A549 (cell line): ENCODE data around the gene HTT-AS. TPM values are rescaled to one million over a fixed set of nuclear protein-coding genes. Genes with fewer than 3 reads are reported as not detected.

Experiments
- ATAC-seq, 2 experiments: fragments of 200-7000 bp in 1 of 2; fragments of >200 bp in 1 of 2; cut with Nextera tagmentation in 1 of 2; cut with Tn5 transposase in 1 of 2; 3 replicates each; pipeline versions ENCODE4 v1.8.0 to v1.9.1; 2018 to 2020; ENCODE audit warnings: mild to moderate bottlenecking in 1 of 2, moderate library complexity in 1 of 2
- CTCF ChIA-PET: fragments of 300-600 bp; sonication (Branson Sonifier 250); formaldehyde crosslinking; extraction: SDS; loops from one replicate; lab custom pipeline; 2021; ENCODE audit warnings: antibody characterized with exemption, inconsistent platforms; lab: Yijun Ruan, JAX
- POLR2A ChIA-PET: fragments of 350-600 bp; formaldehyde crosslinking; extraction: SDS; loops from one replicate; lab custom pipeline; 2021; ENCODE audit warnings: antibody characterized with exemption, inconsistent platforms; lab: Yijun Ruan, JAX
- DNase-seq, 2 experiments: peaks; one replicate each; pipeline versions ENCODE4 v3.0.0 to v3.0.0-alpha.2; 2011 to 2016; ENCODE audit warnings: low read depth in 1 of 2, low spot score in 1 of 2
- FAIRE-seq: peaks from 2 replicates; lab custom pipeline; 2011; peaks lifted over from hg19 to GRCh38; lab: Jason Lieb, UNC
- H3K27ac ChIP-seq, 2 experiments: fragments of >200 bp; sonication (Bioruptor Twin); formaldehyde crosslinking; 3 replicates each; pipeline ENCODE4 v1.5.1; 2016 to 2017
- H3K4me1 ChIP-seq: fragments of >200 bp; sonication (Bioruptor Twin); formaldehyde crosslinking; 3 replicates; pipeline ENCODE4 v1.6.1; 2016
- H3K4me2 ChIP-seq: fragments of >200 bp; sonication (Bioruptor Twin); formaldehyde crosslinking; 3 replicates; pipeline ENCODE4 v1.6.1; 2016
- H3K4me3 ChIP-seq: fragments of >200 bp; sonication (Bioruptor Twin); formaldehyde crosslinking; 3 replicates; pipeline ENCODE4 v1.5.1; 2016
- H3K9me3 ChIP-seq: fragments of >200 bp; sonication (Bioruptor Twin); formaldehyde crosslinking; 3 replicates; pipeline ENCODE4 v1.6.1; 2016
- BCL3 ChIP-seq: fragments of >200 bp; sonication (Bioruptor Twin); formaldehyde crosslinking; IDR thresholded peaks from 3 replicates; pipeline ENCODE4 v1.6.1; 2016
- CBX2 ChIP-seq: fragments of 200-600 bp; sonication (generic); IDR thresholded peaks from 2 replicates; pipeline ENCODE4 v1.6.1; 2016; ENCODE audit warnings: low read depth, mild to moderate bottlenecking, borderline replicate concordance
- CBX8 ChIP-seq: fragments of 200-600 bp; sonication (generic); IDR thresholded peaks from 2 replicates; pipeline ENCODE4 v1.6.1; 2016
- CHD2 ChIP-seq: fragments of 150-350 bp; IDR thresholded peaks from 2 replicates; pipeline ENCODE4 v1.6.1; 2014; ENCODE audit warnings: low read length; ENCODE audit not compliant: partially characterized antibody
- EHMT2 ChIP-seq: fragments of 200-600 bp; sonication (generic); IDR thresholded peaks from 2 replicates; pipeline ENCODE4 v1.6.1; 2016; ENCODE audit warnings: antibody characterized with exemption, low read depth, mild to moderate bottlenecking, moderate library complexity
- ELK1 ChIP-seq: fragments of 150-350 bp; IDR thresholded peaks from 2 replicates; pipeline ENCODE4 v1.6.1; 2014; ENCODE audit warnings: low read depth, mild to moderate bottlenecking, low read length
- EP300 ChIP-seq, 2 experiments: fragments of >200 bp; sonication (Bioruptor Twin); formaldehyde crosslinking; IDR thresholded peaks; 2 replicates in 1 of 2; 3 replicates in 1 of 2; pipeline ENCODE4 v1.6.1; 2016 to 2017
- FOSB ChIP-seq: fragments of 250-450 bp; sonication (Bioruptor Pico); IDR thresholded peaks from 2 replicates; pipeline ENCODE4 v1.5.0; 2020; ENCODE audit warnings: mild to moderate bottlenecking, moderate library complexity
- HOXA7 ChIP-seq: fragments of 250-450 bp; sonication (Bioruptor Pico); IDR thresholded peaks from 2 replicates; pipeline ENCODE4 v1.5.0; 2020; ENCODE audit warnings: mild to moderate bottlenecking, moderate library complexity
- JUN ChIP-seq, 2 experiments: fragments of >200 bp; sonication (Bioruptor Twin); formaldehyde crosslinking; IDR thresholded peaks; 2 replicates in 1 of 2; 3 replicates in 1 of 2; pipeline ENCODE4 v1.6.1; 2016 to 2017
- MAFK ChIP-seq: fragments of 450-650 bp; IDR thresholded peaks from 2 replicates; pipeline ENCODE4 v1.6.1; 2014; ENCODE audit not compliant: partially characterized antibody
- MYC ChIP-seq: IDR thresholded peaks from 2 replicates; pipeline ENCODE4 v1.6.1; 2012; ENCODE audit warnings: mild to moderate bottlenecking, inconsistent platforms, low read length, improper control_type of control experiment, borderline replicate concordance
- NFE2L2 ChIP-seq: fragments of 150-350 bp; conservative IDR thresholded peaks from 2 replicates; pipeline ENCODE4 v1.6.1; 2014; ENCODE audit warnings: low read length
- PBX3 ChIP-seq: IDR thresholded peaks from 2 replicates; pipeline ENCODE4 v1.6.1; 2012
- REST ChIP-seq: fragments of 200-600 bp; sonication (generic); IDR thresholded peaks from 2 replicates; pipeline ENCODE4 v1.6.1; 2016; ENCODE audit warnings: antibody characterized with exemption, mild to moderate bottlenecking, moderate library complexity
- USF2 ChIP-seq: fragments of 450-650 bp; IDR thresholded peaks from 2 replicates; pipeline ENCODE4 v1.6.1; 2014; ENCODE audit warnings: antibody characterized with exemption
- ZNF302 ChIP-seq: fragments of 250-450 bp; sonication (Bioruptor Pico); IDR thresholded peaks from 2 replicates; pipeline ENCODE4 v1.9.0; 2021; ENCODE audit warnings: inconsistent platforms, mild to moderate bottlenecking, moderate library complexity
- ZSCAN20 ChIP-seq: fragments of 250-450 bp; sonication (Bioruptor Pico); IDR thresholded peaks from 2 replicates; pipeline ENCODE4 v1.8.0; 2022; ENCODE audit warnings: mild to moderate bottlenecking, moderate library complexity
- WGBS: methylation state at CpG from one replicate; pipeline ENCODE4 v1.1.6; 2017; ENCODE audit errors: missing lambda C conversion rate; 5-methylcytosine and 5-hydroxymethylcytosine counted together
- polyA plus RNA-seq, 4 experiments: library from polyadenylated mRNA; depleted of rRNA in 3 of 4; stranded (reverse); fragments of >200 nt; fragmentation: RNase III in 1 of 4; extraction: RNeasy Plus Mini Kit Qiagen cat#74134 plus additional on column Dnase treatment in 1 of 4; gene quantifications; 2 replicates in 3 of 4; 3 replicates in 1 of 4; pipeline ENCODE4 v1.2.3, GENCODE V29; 2011 to 2017
- TF ChIP-seq, protein P1 (sequence below): IDR thresholded peaks from 2 replicates; pipeline ENCODE4 v1.6.1; 2012
- TF ChIP-seq, protein P2 (sequence below): IDR thresholded peaks from 2 replicates; pipeline ENCODE4 v1.6.1; 2012; ENCODE audit warnings: low read depth, borderline replicate concordance

The HTT-AS gene
- polyA plus RNA-seq, 2 of the 4 experiments (the other 2 are of a cell fraction): not detected

DNA sequence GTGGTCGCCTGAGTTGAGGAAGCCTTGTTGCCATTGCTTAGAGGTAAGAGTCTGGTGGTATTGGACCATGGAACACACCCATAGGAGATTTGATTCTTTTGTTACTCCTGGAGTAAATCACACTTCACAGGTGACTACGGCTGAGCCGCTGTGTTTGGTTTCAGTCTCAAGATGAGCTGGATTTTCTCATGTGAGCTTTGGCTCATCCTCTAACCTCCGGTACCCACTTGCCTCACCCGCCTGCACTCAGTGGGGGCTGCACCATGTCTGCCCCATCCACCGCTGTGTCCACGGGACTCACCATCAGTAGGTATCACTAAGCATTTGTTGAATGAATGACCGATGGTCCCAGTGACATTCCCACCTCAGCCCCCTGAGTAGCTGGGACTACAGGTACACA lies 52.7 kb downstream of the HTT-AS start:
- FAIRE-seq (no peak), DNase-seq (no peak), ATAC-seq (no peak)
- 75% methylated on average over 6 of the region's 8 CpGs for WGBS
- no peak for TF ChIP-seq FOSB
- Histone ChIP-seq H3K27ac (no peak overlapping the region), H3K4me1 (no peaks in the 10 kb centered on the region), H3K4me3 (no peak overlapping the region), H3K9me3 (no peaks in the 10 kb centered on the region), H3K4me2 (no peak overlapping the region)
- ChIA-PET POLR2A (no interaction called here), CTCF (interaction anchor here (3.3 kb wide), 1 partner anchor 43 kb away, joined by 10 read pairs; no protein-coding TSS in a partner anchor)

DNA sequence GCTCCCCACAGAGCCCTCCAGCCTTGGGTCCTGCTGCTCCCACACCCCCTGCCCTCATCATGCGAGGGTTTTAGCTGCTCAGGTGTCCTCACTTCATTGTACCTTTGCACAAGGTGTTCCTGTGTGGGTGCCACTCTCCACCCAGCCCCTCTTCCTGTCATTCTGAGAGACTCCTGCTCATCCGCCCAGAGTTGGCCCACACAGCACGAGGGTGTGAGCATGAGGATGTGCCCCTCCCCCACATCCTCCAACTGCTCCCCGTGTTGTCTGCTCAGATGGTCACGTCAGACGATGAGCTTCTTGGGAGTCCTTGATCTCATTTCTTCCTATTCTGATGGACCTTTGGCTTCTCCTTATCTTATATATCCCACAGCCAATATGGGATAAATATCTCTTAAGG lies 53.2 kb downstream of the HTT-AS start:
- ChIA-PET POLR2A (no interaction called here), CTCF (interaction anchor here (3.3 kb wide), 1 partner anchor 43 kb away, joined by 10 read pairs; no protein-coding TSS in a partner anchor)
- Histone ChIP-seq H3K4me1 (no peaks in the 10 kb centered on the region), H3K4me2 (no peak overlapping the region), H3K9me3 (no peaks in the 10 kb centered on the region)
- FAIRE-seq: no peak
- ATAC-seq: no peak
- no peak for DNase-seq
- TF ChIP-seq ELK1: no peak
- TF ChIP-seq ZSCAN20 (CRISPR knock-in tag): no peak
- no peak for TF ChIP-seq USF2
- TF ChIP-seq, protein P1, sequence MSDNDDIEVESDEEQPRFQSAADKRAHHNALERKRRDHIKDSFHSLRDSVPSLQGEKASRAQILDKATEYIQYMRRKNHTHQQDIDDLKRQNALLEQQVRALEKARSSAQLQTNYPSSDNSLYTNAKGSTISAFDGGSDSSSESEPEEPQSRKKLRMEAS: no peak
- no peak for TF ChIP-seq CBX2
- TF ChIP-seq REST: no peak
- no peak for TF ChIP-seq CHD2
- TF ChIP-seq EP300 (IDR thresholded peaks at IDR 0.05): no peak
- TF ChIP-seq, protein P2, sequence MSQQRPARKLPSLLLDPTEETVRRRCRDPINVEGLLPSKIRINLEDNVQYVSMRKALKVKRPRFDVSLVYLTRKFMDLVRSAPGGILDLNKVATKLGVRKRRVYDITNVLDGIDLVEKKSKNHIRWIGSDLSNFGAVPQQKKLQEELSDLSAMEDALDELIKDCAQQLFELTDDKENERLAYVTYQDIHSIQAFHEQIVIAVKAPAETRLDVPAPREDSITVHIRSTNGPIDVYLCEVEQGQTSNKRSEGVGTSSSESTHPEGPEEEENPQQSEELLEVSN: no peak
- TF ChIP-seq MAFK: no peak
- no peak for TF ChIP-seq EHMT2
- no peak for TF ChIP-seq HOXA7
- TF ChIP-seq NFE2L2: no peak
- TF ChIP-seq, all 56 proteins: peak for 0
- H3K27ac ChIP-seq: no peak overlapping the region
- 42% methylated on average over 6 of the region's 6 CpGs for WGBS
- H3K4me3 ChIP-seq: no peak overlapping the region

DNA sequence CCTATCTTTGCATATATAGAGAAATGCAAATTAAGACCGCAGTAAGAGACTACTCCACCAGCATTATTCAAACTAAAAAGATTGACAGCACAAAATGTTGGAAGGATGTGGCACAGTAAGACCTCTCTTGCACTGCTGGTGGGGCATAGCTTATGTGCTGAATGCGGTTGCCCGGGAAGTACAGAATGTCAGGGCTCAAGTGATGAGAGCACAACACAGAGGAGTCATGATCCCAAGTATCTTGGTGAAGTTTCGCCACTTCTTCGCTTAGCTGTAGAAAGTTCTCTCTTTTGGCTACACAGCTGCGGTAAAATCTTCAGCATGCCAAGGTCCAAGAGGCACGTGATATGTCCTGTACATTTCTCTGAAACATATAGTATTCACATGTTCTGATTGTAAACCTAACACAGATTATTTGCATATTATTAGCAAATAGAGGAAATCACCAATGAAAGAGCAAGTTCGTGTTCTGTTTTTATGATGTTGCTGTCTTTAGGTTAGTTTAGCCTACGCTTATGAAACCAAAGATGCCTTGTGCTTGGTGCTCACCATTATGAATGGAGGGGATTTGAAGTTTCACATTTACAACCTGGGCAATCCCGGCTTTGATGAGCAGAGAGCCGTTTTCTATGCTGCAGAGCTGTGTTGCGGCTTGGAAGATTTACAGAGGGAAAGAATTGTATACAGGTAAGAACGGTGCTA lies 55.0 kb downstream of the HTT-AS start:
- POLR2A ChIA-PET: no interaction called here
- no peak overlapping the region for H3K27ac ChIP-seq
- CTCF ChIA-PET: no interaction called here
- WGBS: 66% methylated on average over 13 of the region's 13 CpGs
- DNase-seq: no peak
- no peak overlapping the region for H3K4me2 ChIP-seq
- no peak for FAIRE-seq
- no peak for ATAC-seq
- H3K4me1 ChIP-seq: no peaks in the 10 kb centered on the region
- H3K9me3 ChIP-seq: no peaks in the 10 kb centered on the region
- H3K4me3 ChIP-seq: no peak overlapping the region
- TF ChIP-seq CBX8 (no peak), MYC (no peak), BCL3 (no peak), ZNF302 (CRISPR knock-in tag) (no peak), PBX3 (no peak), JUN (IDR thresholded peaks at IDR 0.05) (no peak), CBX2 (no peak), REST (no peak)
